Thyroid gland (tissue), 4 donors: ENCODE data around the gene GCLC. TPM values are rescaled to one million over a fixed set of nuclear protein-coding genes. Genes with fewer than 3 reads are reported as not detected.

ENCODE experiments used
- DNase-seq, 2 donors: peaks; one replicate each; pipeline ENCODE4 v3.0.0-alpha.2; 2019
- H3K27ac ChIP-seq, 3 donors: fragments of 200-600 bp; sonication (generic); 1 replicate in 2 of 3; 2 replicates in 1 of 3; pipeline ENCODE4 v1.5.1; 2016 to 2019; ENCODE audit warnings: mild to moderate bottlenecking in 1 of 3, moderate library complexity in 1 of 3
- H3K27me3 ChIP-seq: fragments of 200-600 bp; sonication (generic); one replicate; pipeline ENCODE4 v1.5.1; 2019
- H3K36me3 ChIP-seq, 2 donors: fragments of 200-600 bp; sonication (generic); one replicate each; pipeline ENCODE4 v1.5.1; 2016 to 2019
- H3K4me1 ChIP-seq, 2 donors: fragments of 200-600 bp; sonication (generic); one replicate each; pipeline ENCODE4 v1.5.1; 2017 to 2019
- H3K4me3 ChIP-seq, 3 donors: fragments of 200-600 bp; sonication (generic); replicated peaks in 1 of 3; 1 replicate in 2 of 3; 2 replicates in 1 of 3; pipeline ENCODE4 v1.5.1; 2016; ENCODE audit warnings: mild to moderate bottlenecking in 1 of 3
- H3K9me3 ChIP-seq: fragments of 200-600 bp; sonication (generic); one replicate; pipeline ENCODE4 v1.5.1; 2017
- POLR2A ChIP-seq, 2 donors: fragments of 450-650 bp; IDR thresholded peaks; one replicate each; pipeline ENCODE4 v1.6.1; 2017; ENCODE audit warnings: antibody characterized with exemption in 2 of 2, mild to moderate bottlenecking in 2 of 2, moderate library complexity in 1 of 2
- WGBS, 2 donors: methylation state at CpG; one replicate each; pipeline ENCODE4 v1.1.5; 2017; 5-methylcytosine and 5-hydroxymethylcytosine counted together
- intact Hi-C: fragments of 100-400 bp; cut with DNase I; formaldehyde crosslinking; loops from one replicate; pipeline ENCODE4 v1.15.1; 2023
- total RNA-seq, 4 donors: library from RNA; depleted of rRNA; stranded (reverse); fragments of >200 nt; gene quantifications; one replicate each; pipeline ENCODE4 v1.2.3, GENCODE V29; 2016
- TF ChIP-seq, protein P1 (sequence below), 6 experiments: fragments of 200-600 bp in 3 of 6; fragments of 450-650 bp in 3 of 6; sonication (generic) in 3 of 6; IDR thresholded peaks; one replicate each; pipeline ENCODE4 v1.5.1; 2016 to 2019; ENCODE audit warnings: antibody characterized with exemption in 6 of 6, mild to moderate bottlenecking in 2 of 6, inconsistent platforms in 1 of 6, moderate library complexity in 1 of 6

GCLC gene
- total RNA-seq, 4 donors from 2014 or later = 67.3 to 210 (median 82.0) TPM

DNA sequence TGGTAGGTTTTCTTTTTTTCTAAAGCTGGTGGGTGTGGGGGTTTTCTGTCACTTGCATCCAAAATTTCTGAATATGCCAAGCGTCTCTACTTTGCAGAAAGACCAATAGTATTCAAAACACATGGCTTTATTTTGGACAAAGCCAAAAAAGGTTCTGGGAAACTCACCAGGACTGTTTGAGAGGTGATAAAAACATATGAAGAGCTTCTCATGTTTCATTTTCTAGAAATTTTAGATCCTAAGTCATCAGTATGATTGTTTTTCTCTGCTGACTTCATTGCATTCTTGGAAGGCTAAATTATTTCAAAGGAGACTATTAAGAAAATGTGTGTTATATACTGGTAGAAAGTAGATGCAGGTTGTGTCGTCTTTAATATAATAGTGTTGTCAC lies 51.3 kb downstream of the GCLC start:
- intact Hi-C loops = loop anchor here (5.0 kb wide), 3 partner anchors 49 to 234 kb away; no protein-coding TSS in a partner anchor
- WGBS, 2 donors = 69 to 80% methylated on average over 2 of the region's 2 CpGs
- DNase-seq = no peak
- no peak overlapping the region for H3K4me3 ChIP-seq
- H3K36me3 ChIP-seq = peaks cover 0 to 3% of the 10 kb centered on the region in 2 donors
- peaks cover 3 to 5% of the 10 kb centered on the region in 2 donors for H3K4me1 ChIP-seq
- H3K9me3 ChIP-seq = no peaks in the 10 kb centered on the region
- no peak overlapping the region for H3K27ac ChIP-seq
- TF ChIP-seq, protein P1, sequence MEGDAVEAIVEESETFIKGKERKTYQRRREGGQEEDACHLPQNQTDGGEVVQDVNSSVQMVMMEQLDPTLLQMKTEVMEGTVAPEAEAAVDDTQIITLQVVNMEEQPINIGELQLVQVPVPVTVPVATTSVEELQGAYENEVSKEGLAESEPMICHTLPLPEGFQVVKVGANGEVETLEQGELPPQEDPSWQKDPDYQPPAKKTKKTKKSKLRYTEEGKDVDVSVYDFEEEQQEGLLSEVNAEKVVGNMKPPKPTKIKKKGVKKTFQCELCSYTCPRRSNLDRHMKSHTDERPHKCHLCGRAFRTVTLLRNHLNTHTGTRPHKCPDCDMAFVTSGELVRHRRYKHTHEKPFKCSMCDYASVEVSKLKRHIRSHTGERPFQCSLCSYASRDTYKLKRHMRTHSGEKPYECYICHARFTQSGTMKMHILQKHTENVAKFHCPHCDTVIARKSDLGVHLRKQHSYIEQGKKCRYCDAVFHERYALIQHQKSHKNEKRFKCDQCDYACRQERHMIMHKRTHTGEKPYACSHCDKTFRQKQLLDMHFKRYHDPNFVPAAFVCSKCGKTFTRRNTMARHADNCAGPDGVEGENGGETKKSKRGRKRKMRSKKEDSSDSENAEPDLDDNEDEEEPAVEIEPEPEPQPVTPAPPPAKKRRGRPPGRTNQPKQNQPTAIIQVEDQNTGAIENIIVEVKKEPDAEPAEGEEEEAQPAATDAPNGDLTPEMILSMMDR (IDR thresholded peaks at IDR 0.05) = no peak
- no peak for TF ChIP-seq POLR2A (IDR thresholded peaks at IDR 0.05)
- H3K27me3 ChIP-seq = no peaks in the 10 kb centered on the region

DNA sequence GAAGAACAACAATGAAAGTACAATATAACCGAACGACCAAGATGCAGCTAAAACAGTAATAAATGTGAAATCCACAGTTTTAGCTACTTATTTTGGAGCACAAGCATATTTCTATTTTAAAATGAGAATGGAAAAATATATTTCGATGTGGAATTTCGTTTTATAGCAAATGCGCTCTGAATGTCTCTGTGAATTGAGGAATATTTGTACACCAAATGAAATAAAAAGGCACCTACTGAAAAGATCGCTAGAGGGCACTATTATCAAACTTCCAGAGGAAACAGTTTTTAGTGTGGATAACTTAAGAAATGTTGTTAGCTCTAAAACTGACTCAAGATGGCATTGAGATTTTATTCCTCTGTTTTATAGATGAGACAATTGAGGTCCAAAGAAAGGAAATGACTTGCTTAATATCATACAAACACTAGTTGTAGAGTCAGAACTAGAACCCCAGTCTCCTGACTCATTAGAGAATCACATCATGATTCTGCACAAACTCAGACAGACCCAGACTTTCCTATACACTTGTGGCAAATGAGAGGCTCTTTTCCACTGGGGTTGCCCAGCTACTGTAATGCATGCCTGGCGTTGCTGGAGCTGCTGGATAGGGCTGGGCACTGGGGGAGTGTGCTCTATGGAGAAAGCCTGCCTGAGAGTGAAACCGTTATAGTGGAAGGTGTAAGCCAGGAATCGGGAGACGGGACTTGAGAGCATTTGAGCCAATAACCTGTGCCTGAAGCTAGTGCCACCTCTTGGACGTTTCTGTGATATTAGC lies 51.9 kb downstream of the GCLC start:
- DNase-seq = peak; percentile 10 to 32
- H3K9me3 ChIP-seq = no peaks in the 10 kb centered on the region
- H3K27ac ChIP-seq = no peak overlapping the region
- TF ChIP-seq POLR2A (IDR thresholded peaks at IDR 0.05) = no peak
- TF ChIP-seq, protein P1 (IDR thresholded peaks at IDR 0.05) = peak; percentile 37 to 87 (median 66)
- no peaks in the 10 kb centered on the region for H3K27me3 ChIP-seq
- 19 to 23% methylated on average over 11 of the region's 11 CpGs for WGBS, 2 donors
- peaks cover 3 to 5% of the 10 kb centered on the region in 2 donors for H3K4me1 ChIP-seq
- H3K4me3 ChIP-seq = no peak overlapping the region
- no peaks in the 10 kb centered on the region for H3K36me3 ChIP-seq
- intact Hi-C loops = loop anchor here (5.0 kb wide), 3 partner anchors 49 to 234 kb away; no protein-coding TSS in a partner anchor

DNA sequence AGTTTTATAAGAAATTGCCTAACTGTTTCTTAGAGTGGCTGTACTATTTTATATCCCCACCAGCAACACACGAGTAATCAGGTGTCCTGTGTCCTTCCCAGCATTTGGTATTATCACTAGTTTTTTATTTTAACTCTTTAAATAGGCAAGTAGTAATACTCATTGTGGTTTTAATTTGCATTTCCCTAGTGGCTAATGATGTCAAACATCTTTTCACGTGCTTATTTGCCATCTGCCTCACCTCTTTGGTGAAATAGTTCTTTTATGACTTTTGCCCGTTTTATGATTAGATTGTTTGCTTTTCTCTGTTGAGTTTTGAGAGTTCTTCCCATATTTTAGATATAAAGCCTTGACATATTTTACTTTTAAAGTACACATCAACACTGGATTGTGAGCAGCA lies 57.8 kb downstream of the GCLC start:
- WGBS, 2 donors = 43 to 55% methylated on average over 3 of the region's 3 CpGs
- TF ChIP-seq, protein P1 (IDR thresholded peaks at IDR 0.05) = no peak
- TF ChIP-seq POLR2A (IDR thresholded peaks at IDR 0.05) = no peak
- H3K4me3 ChIP-seq = no peak overlapping the region
- no peaks in the 10 kb centered on the region for H3K9me3 ChIP-seq
- peaks cover 3% of the 10 kb centered on the region for H3K27me3 ChIP-seq
- no peaks in the 10 kb centered on the region for H3K36me3 ChIP-seq
- H3K4me1 ChIP-seq = no peaks in the 10 kb centered on the region
- H3K27ac ChIP-seq = no peak overlapping the region
- DNase-seq = no peak
- intact Hi-C loops = no loop called here

DNA sequence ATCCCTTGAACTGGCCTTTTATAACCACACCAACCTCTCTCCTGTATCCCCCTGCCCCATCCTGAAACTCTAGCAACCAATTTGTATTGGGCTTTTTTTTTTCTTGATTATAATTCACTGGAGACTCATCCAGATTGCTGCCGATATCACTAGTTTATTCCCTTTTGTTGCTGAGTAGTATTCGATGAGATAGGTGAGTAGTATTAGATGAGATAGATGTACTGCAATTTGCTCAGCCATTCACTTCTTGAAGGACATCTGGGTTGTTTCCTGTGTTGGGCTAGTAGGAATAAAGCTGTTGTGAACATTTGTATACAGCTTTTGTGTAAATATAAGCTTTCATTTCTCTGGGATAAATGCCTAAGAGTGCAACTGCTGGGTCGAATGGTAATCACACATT lies 58.2 kb downstream of the GCLC start:
- TF ChIP-seq, protein P1 (IDR thresholded peaks at IDR 0.05) = no peak
- no peak for TF ChIP-seq POLR2A (IDR thresholded peaks at IDR 0.05)
- 83 to 87% methylated on average over 3 of the region's 3 CpGs for WGBS, 2 donors

More for the DNA sequence above, 58.2 kb downstream of the GCLC start:
- Histone ChIP-seq H3K4me3 (no peak overlapping the region), H3K27me3 (peaks cover 3% of the 10 kb centered on the region), H3K4me1 (no peaks in the 10 kb centered on the region), H3K9me3 (no peaks in the 10 kb centered on the region), H3K36me3 (no peaks in the 10 kb centered on the region), H3K27ac (no peak overlapping the region)
- no peak for DNase-seq
- intact Hi-C loops = no loop called here
